Measurements from ENCODE around the gene TMEM266.

DNA sequence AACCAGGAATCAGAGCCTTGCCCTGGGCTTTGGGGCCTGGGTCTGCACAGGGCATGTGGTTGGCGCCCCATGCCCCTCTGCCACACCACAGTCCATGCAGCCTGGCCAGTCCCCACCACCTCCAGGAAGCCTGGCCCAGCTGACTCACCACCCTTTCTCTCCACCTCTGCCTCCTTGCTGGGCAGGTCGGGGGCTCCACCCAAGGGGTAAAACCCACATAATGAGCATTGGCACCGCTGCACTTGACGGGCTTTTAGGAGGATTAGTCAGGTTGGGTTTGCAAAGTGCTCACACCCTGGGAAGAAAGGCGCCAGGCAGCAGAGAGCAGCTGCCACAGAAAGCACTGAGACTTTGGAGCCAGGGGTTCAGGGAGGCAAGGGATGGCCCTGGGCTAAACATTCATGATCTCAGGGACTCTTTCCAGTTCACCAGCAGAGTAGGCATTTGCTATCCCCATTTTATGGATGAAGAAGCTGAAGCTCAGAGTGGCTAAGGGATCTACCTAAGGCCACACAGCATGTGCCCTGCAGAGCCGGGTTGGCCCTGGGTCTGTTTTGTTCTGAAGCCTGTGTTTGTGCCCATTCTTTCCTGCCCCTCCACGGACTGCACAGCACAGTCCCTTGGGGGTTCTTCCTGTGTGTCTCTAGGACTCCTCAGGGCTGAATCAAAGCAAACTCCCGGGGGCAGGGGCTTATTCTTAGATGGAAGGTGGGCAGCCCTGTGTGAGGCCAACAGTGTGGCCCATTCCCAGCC, 138.1 kb downstream of the TMEM266 start:
- TF ChIP-seq EZH2phosphoT487 (IDR thresholded peaks at IDR 0.05; ENCODE audit: borderline replicate concordance, low read length) (no peak), EZH2 (IDR thresholded peaks at IDR 0.05; ENCODE audit: low read length, unreplicated experiment) (no peak)
